ENCODE measurements around the gene TMEM87B. TPM values are rescaled to one million over a fixed set of nuclear protein-coding genes. Genes with fewer than 3 reads are reported as not detected.
"Not testable (repeated sequence)": the region's sequence is repeated elsewhere in the genome, so short reads cannot be mapped to it uniquely, and the experiment has no call there.

The TMEM87B gene
- polyA plus RNA-seq, 4 donors = 16.7 to 25.5 (median 21.1) TPM

DNA sequence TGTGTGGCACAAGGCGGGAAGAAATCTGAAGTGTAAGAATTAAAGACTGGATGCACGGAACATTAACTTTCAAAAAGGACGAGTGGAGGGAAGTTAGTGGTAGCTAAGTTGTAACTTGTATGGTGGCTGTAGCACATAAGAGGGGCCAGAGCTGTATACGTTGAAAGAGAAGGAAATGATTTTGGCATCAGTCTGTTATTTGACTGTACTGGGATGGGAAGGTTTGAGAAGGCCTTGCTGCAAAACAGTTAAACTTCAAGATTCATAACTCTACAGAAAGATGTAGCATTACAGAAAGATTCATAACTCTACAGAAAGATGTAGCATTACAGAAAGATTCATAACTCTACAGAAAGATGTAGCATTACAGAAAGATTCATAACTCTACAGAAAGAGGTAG is 58.3 kb downstream of the TMEM87B start:
- not testable (repeated sequence) for DNase-seq (ENCODE audit: low read depth in 4 of 4, low spot score in 2 of 4)

DNA sequence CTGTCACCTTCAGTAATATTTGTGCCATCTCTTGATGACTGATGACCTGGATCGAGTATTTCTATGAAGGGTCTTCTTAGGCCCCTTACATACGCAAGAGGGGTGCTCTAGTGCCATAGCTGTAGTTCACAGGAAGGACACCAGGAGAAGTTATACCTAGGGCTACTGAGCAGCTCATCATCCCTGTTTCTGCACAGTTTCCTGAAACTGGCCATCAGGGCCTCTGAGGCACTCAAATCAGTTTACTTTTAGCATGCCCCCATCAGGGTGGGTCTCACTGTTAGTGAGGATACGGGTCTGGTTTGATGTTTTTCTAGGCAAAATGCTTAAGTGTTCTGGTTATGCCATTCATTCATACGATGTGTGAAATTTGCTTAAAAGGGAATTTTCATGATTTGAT is 63.1 kb downstream of the TMEM87B start:
- no peak for DNase-seq (ENCODE audit: low read depth in 4 of 4, low spot score in 2 of 4)

DNA sequence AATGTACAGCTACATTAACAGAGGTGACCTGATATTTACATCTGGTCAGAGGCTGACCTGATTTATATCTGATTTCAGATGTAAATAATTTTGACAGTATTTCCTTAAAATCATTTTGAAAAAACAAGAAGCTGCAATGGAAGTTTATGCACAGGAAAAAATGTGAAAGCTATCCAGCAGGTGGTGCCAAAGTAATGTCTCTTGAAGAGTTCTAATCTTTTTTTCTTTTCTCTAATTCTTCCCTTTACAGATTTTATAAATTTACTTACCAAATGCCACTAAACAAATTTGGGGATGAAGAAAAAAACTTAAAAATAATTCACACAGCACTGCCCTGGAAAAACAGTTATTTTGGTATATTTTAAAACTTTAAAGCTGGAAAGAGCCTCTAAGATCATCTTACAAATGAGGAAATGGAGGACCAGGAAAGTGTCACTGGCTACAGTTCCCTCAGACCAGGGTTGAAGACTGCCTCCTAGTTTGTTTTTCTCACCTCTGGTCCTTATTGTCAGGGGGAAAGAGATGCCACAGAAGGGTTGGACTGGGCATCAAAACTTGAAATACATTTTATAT is 66.7 kb downstream of the TMEM87B start:
- DNase-seq (ENCODE audit: low read depth in 4 of 4, low spot score in 2 of 4) = peak in 2 of 4 donors; percentile 18 to 44

DNA sequence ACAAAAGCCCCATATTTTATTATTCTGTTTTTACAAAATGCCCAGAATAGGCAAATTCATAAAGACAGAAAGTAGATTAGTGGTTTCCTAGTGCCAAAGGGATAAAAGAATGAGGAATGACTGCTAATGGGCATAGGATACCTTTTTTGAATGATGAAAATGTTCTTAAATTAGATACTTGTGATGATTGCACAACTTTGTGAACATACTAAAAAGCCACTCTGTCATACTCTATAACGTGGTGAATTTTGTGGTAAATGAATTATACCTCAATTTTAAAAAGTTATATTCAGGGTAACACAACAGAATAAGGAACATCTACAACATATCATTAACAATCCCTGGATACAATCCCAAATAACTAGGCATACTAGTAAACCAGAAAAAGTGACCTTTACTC is 74.0 kb downstream of the TMEM87B start:
- DNase-seq (ENCODE audit: low read depth in 4 of 4, low spot score in 2 of 4) = no peak

DNA sequence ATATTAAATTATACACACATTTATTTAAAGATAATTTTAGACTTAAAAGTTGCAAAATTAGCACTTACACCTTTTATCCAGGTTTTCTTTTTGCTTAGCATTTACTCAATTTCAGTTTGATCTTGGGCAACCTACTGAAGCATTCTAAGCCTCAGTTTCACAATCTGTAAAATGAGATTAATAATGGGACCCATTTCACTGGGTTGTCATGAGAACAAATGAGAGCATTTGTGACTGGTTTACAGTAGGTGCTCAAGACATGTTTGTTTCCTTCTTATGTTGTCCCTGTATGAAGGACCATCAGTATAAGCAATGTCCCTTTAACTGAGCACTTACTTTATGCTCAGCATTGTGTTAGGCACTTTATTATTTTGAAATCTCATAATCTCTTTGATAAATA is 78.3 kb downstream of the TMEM87B start:
- no peak for DNase-seq (ENCODE audit: low read depth in 4 of 4, low spot score in 2 of 4)

DNA sequence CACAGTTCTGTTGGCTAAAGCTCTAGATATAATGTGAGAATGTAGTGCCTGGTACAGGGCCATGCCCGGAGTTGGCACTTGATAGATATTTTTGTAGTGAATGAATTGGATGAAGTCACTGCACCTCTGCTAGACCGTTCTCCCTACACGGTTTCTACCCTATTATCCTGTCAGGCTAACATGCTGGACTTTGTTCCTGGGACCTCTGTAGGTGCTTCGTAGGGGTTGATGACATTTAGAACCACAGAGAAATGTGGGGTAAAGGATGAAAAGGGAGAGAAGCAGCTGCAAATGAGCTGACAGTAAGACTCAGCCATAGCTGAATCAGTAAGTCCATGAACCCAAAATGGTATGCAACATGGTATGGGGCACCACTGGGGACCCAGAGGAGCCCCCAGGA is 79.1 kb downstream of the TMEM87B start:
- no peak for DNase-seq (ENCODE audit: low read depth in 4 of 4, low spot score in 2 of 4)

DNA sequence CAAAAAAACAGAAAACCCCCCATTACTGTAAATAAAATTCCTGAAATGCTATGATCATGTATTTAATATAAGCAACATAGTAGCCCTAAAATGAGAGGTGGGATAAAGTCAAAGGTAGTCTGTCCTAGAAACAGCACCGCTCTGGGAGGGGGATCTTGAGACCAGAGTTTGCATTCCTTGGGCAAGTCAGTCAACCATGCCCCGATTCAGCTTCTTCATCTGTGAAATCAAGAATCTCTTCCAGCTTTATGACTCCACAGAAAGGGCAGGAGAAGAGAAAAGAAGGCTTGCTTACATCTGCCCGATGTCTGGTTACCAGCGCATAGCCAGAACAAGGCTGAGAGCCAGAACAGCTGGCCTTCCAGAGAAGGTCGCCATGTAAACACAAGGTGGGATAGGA is 81.0 kb downstream of the TMEM87B start:
- DNase-seq (ENCODE audit: low read depth in 4 of 4, low spot score in 2 of 4) = no peak

DNA sequence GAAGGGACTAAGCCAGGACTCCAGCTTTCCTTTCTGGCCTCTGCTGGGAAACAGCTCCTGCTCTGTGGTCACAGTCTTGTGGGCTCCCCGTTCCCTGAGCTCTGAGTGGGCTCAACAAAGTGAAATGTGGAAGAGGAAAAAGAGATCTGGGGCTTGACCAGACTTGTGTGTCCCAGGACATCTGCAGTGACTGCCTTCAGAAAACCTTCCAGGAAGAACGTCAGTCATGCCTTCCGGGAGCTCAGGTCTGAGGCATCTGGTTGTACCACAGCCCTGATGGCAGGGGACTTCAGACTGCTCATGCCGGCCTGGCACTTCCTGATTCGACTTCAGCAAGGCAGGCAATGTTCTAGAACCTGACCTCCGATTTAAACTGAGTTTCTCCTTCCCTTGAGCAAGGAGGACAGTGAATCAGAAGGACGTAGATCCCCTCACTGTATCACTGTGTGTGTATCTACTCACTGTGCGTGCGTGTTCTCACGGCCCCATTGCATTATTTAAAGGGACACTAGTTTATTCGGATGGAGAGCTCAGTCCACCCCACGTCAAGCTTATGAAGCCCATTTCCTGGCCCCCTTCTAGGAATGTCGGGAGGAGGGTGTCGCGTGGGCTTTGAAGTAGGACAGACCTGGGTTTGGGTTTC is 82.6 kb downstream of the TMEM87B start:
- DNase-seq (ENCODE audit: low read depth in 4 of 4, low spot score in 2 of 4) = no peak

DNA sequence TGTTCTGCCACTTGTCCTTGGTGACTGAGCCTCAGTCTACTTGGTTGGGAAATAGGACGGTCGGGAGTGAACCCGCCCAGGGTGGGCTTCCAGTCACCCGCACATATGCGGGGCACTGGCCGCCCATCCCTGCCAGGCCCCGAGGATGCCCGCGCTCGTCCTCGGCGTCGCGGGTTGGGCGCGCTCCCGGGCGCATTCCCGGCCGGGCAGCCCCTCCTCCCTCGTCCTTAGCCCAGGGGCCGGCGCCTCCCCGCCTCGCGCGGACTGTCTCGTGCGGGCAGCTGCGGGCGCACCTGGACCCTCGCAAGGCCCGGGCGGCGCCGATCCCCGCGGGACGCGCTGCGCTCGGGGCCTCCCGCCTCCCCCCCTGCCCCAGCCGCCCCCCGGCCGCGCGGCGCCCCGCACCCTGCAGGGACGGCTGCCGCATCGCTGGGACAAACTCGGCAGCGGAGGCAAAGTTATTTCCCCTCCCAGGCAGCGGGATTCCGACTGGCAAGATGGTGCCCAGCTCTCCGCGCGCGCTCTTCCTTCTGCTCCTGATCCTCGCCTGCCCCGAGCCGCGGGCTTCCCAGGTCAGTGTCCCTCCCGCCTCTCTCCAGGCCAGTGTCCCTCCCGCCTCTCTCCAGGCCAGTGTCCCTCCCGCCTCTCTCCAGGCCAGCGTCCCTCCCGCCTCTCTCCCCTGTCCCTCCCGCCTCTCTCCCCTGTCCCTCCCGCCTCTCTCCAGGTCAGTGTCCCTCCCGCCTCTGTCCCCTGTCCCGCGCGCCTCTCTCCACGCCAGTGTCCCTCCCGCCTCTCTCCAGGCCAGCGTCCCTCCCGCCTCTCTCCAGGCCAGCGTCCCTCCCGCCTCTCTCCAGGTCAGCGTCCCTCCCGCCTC is 83.3 kb downstream of the TMEM87B start, which contains the start of gene FBLN7:
Gene FBLN7, plus strand, starts transcription at position 227 of the 874 bp plus-strand sequence. Its CDS starts 271 bp downstream, at position 498.
- no peak for DNase-seq (ENCODE audit: low read depth in 4 of 4, low spot score in 2 of 4)

DNA sequence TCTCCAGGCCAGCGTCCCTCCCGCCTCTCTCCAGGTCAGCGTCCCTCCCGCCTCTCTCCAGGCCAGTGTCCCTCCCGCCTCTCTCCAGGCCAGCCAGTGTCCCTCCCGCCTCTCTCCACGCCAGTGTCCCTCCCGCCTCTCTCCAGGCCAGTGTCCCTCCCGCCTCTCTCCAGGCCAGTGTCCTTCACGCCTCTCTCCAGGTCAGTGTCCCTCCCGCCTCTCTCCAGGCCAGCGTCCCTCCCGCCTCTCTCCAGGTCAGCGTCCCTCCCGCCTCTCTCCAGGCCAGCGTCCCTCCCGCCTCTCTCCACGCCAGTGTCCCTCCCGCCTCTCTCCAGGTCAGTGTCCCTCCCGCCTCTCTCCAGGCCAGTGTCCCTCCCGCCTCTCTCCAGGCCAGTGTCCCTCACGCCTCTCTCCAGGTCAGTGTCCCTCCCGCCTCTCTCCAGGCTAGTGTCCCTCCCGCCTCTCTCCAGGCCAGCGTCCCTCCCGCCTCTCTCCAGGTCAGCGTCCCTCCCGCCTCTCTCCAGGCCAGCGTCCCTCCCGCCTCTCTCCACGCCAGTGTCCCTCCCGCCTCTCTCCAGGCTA is 84.1 kb downstream of the TMEM87B start:
- DNase-seq (ENCODE audit: low read depth in 4 of 4, low spot score in 2 of 4) = not testable (repeated sequence)

DNA sequence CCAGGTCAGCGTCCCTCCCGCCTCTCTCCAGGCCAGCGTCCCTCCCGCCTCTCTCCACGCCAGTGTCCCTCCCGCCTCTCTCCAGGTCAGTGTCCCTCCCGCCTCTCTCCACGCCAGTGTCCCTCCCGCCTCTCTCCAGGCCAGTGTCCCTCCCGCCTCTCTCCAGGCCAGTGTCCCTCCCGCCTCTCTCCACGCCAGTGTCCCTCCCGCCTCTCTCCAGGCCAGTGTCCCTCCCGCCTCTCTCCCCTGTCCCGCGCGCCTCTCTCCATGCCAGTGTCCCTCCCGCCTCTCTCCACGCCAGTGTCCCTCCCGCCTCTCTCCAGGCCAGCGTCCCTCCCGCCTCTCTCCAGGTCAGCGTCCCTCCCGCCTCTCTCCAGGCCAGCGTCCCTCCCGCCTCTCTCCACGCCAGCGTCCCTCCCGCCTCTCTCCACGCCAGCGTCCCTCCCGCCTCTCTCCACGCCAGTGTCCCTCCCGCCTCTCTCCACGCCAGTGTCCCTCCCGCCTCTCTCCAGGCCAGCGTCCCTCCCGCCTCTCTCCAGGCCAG is 84.7 kb downstream of the TMEM87B start:
- DNase-seq (ENCODE audit: low read depth in 4 of 4, low spot score in 2 of 4) = not testable (repeated sequence)

DNA sequence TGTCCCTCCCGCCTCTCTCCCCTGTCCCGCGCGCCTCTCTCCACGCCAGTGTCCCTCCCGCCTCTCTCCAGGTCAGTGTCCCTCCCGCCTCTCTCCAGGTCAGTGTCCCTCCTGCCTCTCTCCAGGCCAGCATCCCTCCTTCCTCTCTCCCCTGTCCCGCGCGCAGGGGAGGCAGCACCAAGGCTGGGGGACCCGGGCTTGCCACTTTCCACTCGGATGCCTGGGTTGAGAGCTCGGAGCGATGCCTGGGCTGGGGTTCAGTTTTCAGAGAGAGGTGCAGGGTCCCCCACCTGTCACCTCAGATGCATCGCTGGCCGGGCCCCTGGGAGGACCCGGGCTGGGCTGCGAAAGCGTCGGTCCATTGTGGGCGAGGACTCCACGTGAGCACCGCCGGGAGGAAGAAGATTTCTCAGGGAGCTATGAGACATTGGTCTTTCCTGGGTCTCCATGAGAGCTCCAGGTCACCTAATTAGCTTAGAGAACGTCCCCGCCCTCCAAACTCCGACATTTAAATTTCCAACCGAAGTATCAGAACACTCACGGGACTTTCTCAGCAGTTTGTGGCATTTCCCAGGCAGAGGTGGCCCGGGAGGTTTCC is 85.2 kb downstream of the TMEM87B start:
- DNase-seq (ENCODE audit: low read depth in 4 of 4, low spot score in 2 of 4) = no peak

DNA sequence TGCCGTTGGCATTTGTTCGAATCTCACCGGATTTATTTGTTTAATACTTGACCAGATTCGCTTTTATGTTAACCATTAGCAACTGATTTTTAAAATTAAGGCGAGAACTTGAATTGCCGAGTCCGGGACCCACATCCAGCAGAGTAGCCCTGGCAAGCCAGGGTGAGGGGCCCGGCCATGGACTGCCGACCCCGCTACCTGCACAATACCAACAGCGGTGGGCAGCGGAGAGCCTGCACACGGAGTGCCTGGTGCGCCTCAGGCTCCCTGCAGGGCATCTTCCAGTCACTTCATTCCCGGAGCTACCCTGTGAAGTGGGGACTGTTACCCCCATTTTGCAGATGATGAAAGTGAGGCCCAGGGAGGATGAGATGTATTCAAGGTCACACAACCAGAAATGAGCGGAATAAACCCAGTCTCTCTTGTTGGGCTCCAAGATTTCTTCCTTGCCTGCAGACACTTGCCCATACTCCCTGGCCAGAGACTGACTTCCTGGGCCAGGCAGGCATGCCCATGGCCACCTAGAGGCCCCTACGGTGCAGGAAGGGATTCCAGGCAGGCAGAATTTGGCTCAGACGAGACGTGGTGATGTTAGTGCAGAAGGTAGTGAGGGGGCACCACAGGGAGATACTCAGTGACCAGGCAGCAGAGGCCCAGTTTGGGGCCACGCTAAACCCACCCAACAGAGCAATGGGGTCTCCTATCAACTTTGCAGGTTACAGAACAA is 86.0 kb downstream of the TMEM87B start:
- no peak for DNase-seq (ENCODE audit: low read depth in 4 of 4, low spot score in 2 of 4)

DNA sequence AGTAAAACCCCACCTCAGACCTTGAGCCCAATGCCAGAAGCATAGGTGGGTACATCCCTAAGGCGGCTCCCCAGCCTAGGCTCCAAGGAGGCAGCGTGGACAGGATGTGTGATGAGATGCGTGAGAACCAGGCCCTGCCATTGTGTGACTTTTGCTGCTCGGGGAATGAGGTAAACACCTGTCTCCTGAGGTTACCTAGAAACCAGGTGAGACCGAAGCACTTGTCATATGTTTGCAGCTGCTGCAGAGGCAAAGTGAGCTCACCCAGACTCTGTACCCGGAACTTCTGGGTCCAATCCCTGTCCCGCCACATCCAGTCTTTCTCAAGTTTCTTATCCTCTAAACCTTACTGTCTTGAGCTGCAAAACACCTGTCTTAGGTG is 86.5 kb downstream of the TMEM87B start:
- no peak for DNase-seq (ENCODE audit: low read depth in 4 of 4, low spot score in 2 of 4)

DNA sequence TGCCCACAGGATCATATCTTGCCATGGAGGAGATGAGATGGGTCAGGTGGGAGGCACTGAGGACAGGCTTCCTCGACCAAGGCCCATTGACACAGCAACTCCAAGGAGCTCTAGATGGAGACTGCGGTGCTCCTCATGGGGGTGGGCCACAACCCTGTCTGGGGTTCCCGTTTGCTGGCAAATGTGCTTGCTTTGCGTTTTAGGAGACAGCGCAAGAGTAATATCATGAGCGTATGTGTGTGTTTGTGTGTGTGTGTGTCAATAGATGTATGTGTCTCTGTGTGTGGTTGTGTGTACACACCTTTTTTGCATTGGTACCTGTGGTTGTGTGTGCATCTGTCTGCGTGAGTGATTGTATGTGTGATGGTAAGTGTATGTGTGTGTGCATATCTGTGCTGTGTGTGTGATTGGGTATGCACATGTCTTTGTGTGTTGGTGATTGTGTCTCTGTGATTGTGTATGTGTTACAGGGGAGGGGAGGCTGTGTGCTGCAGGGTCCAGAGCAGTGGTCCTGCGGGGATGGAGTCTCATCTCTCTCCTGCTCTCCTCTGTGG is 87.5 kb downstream of the TMEM87B start:
- no peak for DNase-seq (ENCODE audit: low read depth in 4 of 4, low spot score in 2 of 4)

DNA sequence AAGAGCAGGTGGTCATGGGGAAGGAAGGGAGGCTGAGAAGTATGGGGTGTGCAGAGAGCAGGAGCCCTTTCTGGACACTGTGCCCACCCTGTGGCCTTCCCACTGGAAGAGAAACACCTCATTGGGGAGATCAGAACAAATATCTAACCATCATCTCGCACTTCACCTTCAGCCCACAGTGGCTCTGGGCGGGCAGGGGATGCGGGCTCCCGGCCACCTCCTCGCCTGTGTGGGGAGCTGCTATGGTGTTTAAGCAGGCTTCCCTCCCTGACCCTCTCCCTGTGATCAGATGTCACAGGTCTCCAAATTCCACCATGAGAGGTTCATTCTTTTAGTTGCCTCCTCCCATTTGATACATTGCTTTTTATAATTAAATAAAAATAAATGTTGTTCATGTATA is 88.1 kb downstream of the TMEM87B start:
- no peak for DNase-seq (ENCODE audit: low read depth in 4 of 4, low spot score in 2 of 4)

DNA sequence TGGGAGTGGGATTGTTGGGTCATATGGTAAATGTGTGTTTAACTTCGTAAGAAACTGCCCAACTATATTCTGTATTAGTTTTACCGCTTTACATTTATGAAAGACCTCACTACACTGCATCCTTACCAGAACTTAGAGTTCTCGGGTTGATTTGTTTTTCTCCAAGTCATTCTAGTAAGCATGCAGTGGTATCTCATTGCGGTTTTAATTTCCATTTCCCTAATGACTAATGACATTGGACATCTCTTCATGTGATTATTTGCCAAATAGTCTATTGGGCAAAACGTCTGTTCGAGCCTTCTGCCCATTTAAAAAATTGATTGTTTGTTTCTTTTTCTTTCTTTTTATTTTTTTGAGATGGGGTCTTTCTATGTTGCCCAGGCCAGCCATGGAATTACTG is 89.9 kb downstream of the TMEM87B start:
- DNase-seq (ENCODE audit: low read depth in 4 of 4, low spot score in 2 of 4) = no peak

DNA sequence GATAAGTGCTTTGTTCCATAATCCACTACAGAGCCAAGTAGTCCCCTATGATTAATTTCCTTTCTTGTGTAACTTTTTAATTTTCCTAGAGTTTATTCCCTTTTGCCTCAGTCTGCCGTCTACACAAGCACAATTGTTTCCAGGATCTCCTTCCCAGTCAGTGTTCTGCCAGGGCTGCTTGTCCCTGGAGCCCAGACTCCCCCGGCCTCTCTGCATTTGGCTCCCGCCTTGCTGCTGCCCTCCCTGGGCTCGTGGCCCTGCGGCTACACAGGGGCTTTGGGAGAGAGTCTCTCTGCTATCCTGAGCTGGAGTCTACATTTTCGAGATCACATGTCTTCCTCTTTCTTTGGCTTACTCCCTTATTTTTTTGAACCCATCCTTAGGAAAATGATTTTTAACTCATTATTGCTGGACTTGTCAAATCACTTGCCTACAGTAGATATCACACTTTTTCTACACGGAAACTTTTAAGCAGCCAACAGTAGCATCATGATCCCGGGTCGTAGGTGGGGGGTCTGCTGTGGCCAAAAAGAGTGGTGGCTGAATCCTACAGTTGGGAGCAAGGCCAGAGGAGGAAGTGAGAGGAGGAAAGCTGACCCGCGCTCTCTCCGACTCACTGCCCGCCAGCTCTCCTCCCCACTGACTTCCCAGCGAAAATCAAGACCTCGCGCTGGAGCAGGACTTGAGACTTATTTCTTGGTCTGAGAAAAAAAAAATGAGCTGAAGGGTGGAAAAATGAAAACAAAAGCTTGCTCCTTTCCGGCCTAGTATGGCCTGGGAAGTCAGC is 92.5 kb downstream of the TMEM87B start:
- DNase-seq (ENCODE audit: low read depth in 4 of 4, low spot score in 2 of 4) = no peak

DNA sequence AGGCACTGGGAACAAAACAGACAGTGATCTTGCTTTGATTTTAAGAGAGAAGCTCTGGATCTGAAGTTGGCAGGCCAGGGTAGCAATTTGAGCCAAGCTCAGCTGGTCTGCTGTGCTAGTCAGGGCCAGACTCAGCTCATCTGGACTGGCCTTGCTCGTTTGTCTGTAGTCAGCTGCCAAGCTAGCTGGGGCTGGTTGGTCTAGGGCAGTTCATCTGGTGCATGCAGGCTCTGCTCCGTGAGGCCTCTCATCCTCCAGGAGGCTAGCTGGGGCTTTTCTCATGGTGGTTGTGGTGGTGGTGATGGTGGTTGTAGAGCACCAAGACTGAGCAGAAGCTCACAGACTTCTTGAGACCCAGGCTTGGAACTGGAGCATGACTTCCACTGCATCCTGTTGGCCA is 93.4 kb downstream of the TMEM87B start:
- DNase-seq (ENCODE audit: low read depth in 4 of 4, low spot score in 2 of 4) = no peak
